Measurements from ENCODE around the gene VEZT.
"Not testable (repeated sequence)": the region's sequence is repeated elsewhere in the genome, so short reads cannot be mapped to it uniquely, and the experiment has no call there.

GRCh38 chr12:95235621-95236020, 18.0 kb downstream of the VEZT start:
- not testable (repeated sequence) for TF ChIP-seq POLR2A (IDR thresholded peaks at IDR 0.05; ENCODE audit: low read length); GATA1 (IDR thresholded peaks at IDR 0.05; ENCODE audit: low read depth, low read length)
